Ramos (cell line): Measurements from ENCODE around the gene TYR.
"Not testable (repeated sequence)": the region's sequence is repeated elsewhere in the genome, so short reads cannot be mapped to it uniquely, and the experiment has no call there.

ENCODE experiments used
- in situ Hi-C: fragments of 300-500 bp; cut with MboI; formaldehyde crosslinking; loops from one replicate; pipeline ENCODE4 v1.14.3; 2022; ENCODE audit warnings: low sequenced_read_pairs; ENCODE audit not compliant: unreplicated experiment

The TYR gene

DNA sequence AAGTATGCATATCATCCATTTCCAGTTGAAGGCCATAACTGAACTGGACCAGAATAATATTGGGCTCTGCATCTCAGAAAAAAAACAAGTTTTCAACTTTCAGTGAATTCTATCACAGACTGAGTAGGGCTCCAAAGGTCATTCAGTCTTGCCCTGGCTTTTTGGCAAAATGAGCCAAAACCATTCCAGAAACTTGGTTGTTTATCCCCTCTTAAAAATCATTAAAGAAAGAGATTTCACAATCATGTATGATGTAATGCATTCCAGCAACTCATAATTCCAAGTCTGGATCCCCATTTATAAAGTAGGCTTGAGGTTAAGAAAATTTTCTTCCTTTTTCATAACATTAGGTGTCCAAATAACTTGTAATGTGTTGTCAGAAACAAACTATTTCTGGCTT, 162.8 kb downstream of the TYR start:
- in situ Hi-C loops = not testable (repeated sequence)

DNA sequence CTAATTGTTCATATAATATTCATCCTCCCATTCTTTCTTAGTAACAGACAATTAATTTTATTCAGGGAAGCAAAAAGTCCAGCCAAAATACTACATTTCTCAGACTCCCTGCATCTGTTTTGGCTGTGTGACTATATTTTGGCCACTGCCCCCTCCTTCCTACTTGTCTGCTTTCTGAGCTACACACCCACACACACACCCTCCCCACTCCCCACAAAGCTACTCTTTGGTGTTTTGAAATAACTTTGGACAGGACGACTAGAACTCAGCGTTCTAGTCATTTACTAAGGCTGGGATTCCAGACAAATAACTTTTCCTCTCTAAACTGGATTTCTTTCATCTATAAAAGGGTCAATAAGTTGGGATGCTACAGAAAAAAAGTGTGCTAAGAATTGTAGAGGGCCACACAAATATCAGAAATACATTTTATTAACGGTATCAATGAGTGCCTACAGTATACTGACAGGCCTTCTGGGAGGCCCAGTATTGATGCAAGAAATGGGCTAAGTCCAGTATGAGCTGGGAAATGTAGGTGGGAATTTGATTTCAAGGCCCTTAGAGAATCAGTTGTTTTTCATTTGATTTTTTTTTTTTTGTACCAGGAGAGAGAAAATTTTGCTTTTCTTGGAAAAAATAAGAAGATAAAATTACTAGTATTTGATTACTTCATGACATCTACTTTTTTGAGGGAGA, 165.4 kb downstream of the TYR start:
- in situ Hi-C loops = not testable (repeated sequence)
